HG02973 (cell line): ENCODE data around the gene MAGEB4.

Experiments used
- ATAC-seq: cut with Tn5 transposase; IDR thresholded peaks from one replicate; pipeline ENCODE4 v1.9.1; 2021; ENCODE audit warnings: moderate library complexity; ENCODE audit not compliant: unreplicated experiment

MAGEB4 gene

DNA sequence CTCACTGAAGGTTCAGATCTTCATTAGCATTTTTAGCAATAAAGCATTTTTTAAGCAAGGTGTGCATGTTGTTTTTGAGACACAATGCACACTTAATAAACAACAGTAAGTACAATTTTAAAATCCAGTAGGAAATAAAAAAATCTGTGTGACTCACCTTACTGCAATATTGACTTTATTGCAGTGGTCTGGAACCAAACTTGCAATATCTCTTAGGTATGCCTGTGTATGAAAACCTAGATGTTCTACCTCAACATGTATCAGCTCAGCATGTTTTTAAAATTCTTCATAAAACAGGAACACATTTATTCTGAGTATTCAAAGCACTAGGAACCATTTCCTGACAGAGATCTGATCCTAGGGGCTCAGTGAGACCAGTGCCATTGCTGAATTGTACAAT is 40.7 kb downstream of the MAGEB4 start:
- no peak for ATAC-seq

DNA sequence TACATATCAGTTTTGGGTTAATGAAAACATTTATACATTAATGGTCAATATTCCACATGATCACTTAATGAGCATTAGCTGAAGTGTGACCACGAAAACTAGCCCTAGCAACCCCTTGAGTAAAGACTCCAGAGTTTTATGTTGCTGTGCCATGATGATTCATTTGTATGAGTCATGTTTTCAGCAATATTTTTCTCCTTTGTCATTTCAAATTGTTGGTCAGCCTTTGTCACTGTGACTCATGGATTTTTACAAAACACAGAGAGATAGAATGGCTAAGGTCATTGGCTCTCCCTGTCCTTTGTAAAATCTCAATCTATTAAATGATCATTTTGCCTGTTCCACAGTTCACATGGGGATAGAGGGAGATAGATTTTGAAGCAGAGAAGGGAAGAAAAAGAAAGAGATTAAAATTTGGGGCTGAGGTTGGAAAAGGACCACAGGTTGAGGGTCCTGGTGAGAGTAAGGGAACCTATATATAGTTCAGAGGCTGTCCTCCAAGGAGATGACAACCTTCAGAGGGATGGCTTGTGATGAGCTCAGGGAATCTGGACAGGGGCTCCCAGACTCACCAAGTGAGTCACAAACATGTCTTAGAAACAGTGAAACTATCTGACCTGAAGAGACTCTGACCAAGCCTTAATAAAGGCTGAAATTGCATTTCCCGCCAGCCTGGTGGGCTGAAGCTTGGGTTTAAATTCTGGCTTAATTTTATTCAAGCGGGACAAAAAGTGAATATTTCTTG is 41.8 kb downstream of the MAGEB4 start:
- ATAC-seq, result no peak
